Activated effector memory CD4-positive, alpha-beta T cell treated with anti-CD3 and anti-CD28 coated beads, Interleukin-2, amount 50 U/mL, for 16 hours (primary cell): ENCODE results near the gene SEMA4B.
"Not testable (repeated sequence)": the region's sequence is repeated elsewhere in the genome, so short reads cannot be mapped to it uniquely, and the experiment has no call there.

Experiments
- DNase-seq: peaks from one replicate; pipeline ENCODE4 v3.0.0-alpha.2; 2020

The SEMA4B gene

DNA sequence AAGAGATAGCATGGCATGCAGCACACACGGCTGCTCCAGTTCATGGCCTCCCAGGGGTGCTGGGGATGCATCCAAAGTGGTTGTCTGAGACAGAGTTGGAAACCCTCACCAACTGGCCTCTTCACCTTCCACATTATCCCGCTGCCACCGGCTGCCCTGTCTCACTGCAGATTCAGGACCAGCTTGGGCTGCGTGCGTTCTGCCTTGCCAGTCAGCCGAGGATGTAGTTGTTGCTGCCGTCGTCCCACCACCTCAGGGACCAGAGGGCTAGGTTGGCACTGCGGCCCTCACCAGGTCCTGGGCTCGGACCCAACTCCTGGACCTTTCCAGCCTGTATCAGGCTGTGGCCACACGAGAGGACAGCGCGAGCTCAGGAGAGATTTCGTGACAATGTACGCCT lies 27.8 kb downstream of the SEMA4B start:
- no peak for DNase-seq

DNA sequence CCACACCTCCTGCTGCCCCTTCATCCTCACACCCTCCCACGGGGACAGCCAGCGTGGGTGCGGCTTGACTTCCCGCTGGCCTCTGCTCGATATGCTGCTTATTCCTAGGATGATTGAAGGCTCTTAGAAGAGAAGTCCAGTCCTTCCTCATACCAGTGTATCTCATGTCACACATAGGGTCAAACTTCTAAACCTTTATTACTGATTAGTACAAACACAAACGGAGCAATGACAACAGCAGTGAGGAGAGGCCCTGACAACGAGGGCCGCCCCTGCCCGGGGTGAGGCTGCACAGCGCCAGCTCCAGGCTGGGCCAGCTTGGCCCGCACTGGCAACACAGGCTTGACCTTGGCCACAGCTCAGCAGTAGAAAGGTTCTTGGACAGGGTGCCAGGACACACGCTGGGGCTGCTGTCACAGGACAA lies 29.0 kb downstream of the SEMA4B start:
- no peak for DNase-seq

DNA sequence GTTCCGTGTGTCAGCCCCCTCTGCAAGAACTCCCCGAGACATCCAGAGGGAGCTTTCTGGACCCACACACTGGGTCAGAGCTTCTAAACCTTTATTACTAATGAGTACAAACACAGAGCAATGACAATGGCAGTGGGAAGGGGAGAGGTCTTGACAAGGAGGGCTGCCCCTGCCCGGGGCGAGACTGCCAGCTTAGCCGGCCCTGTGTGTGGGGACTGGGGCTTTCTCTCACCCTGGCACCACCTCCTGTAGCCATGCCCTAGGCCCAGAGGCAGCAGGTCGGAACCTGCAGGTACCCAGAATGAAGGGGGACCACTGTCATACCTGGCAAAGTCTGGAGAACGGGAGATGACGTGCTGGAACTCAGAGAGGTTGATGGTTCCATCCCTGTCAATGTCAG lies 29.5 kb downstream of the SEMA4B start:
- DNase-seq = no peak

DNA sequence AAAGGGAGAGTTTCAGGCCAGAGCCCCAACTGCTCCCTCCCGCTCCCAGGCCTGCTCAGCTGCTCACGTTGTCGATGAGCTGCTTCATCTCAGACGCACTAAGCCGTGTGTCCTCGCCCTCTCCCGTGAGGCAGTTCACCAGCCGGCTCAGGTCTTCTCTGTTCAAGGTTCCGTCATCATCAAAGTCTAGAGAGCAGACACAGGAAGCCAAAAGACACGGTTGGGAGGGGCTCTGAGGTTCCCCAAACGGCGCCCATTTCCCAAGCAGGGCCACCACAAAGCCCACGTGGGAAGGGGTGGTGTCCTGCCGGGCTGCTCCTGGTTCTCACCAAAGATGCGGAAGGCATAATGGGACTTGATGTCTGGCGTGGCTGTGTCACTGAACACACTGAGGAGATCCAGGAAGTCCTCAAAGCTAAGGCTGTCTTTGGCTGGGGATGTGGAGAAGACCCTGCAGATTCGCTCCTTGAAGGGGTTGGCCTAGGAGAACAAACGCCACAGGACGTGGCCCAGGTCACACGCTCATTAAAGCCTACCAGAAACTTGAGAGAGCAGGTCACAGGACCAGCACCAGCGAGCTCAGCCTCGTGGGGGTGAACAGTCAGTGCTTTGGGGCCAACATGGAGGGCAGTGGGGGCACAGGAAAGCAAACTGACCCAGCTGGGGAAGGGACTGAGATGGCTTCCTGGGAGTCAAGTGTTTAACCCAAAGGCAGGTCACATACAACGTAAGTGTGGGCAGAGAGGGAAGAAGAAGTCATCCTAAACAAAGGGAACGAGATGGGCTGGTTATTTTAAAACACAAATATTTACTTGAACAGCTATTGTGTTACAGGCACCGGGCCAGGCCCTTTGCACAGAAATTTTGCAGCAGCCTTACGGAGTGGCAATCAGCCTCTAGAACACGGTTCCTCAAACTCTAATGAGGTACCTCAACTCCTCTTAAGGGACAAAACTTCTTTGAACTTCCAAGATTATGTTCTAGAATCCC lies 30.2 kb downstream of the SEMA4B start:
- DNase-seq = peak; percentile 91

GRCh38 chr15:90232196-90232595 lies 31.1 kb downstream of the SEMA4B start:
- no peak for DNase-seq

DNA sequence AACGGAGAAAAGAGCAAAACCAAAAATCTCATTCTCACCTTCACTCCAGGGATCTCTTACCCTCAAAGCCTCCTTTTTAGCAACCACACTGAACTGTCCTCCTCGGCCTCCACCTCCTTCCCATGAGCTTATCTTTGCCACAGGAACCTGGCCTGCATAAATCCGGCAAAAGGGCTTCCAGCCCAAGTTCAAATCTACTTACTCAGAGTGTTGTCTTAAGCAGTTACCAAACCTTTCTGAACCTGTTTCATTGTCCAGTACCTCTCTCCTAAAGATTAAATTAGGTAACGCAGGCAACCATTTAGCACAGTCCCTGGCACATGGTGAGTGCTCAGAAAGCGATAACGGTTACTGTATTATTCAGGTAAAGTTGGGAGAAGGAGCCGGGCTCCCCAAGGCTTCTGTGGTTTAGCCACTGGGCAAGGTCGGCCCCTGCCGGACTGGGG lies 31.8 kb downstream of the SEMA4B start:
- DNase-seq = no peak

DNA sequence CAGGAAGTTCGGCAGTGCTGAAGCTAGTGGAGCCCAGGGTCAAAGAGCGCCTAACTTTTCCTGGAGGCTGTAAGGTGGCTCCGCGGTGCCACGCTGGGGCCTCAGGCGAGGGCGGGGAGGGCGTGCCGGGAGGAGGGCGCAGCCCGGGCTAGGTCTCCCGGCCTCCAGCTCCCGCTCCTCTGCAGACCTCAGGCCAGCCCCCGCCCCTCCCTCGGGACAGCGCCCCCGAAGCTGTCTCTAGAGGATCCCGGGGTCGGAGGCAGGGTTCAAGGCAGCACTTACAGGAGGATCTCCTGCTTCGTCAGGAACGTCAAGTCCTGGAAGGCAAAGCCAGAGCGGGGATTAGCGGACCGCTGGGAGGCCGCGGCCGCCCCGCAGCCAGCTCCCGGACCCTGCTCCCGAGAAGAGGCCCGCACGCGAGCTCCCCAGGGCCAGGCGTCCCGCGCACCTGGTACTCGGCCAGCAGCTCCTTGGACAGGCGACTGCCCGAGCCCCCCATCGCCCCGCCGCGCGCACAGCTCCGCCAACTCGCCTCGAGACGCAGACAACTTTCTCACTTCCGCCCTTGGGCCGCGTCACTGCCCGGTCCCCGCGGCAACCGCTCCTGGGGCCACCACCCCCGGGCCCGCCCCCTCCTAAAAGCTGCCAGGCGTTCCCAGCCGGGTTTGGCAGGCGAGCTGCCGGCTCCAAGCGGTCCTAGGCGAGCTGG lies 32.4 kb downstream of the SEMA4B start, which contains the start of gene CIB1:
TSS of gene CIB1 (minus strand) at position 555 of the 709 bp plus-strand sequence. CDS start at position 499, 56 bp downstream.
- DNase-seq = peak; percentile 99

- DNase-seq = no peak
Measured at GRCh38 chr15:90234096-90234988, 33.2 kb downstream of the SEMA4B start, which contains the start of gene GDPGP1. Gene GDPGP1, plus strand, starts transcription at chr15:90234209. Its CDS starts 6,700 bp downstream, at chr15:90240909.

DNA sequence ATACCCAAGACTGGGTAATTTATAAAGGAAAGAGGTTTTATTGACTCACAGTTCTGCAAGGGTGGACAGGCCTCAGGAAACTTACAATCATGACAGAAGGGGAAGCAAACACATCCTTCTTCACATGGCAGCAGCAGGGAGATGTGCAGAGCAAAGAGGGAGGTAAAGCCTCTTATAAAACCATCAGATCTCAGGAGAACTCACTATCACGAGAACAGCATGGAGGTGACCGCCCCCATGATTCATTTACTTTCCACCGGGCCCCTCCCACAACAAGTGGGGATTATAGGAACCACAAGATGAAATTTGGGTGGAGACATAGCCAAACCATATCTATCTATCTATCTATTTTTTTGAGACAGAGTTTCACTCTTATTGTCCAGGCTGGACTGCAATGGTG lies 38.2 kb downstream of the SEMA4B start:
- DNase-seq = no peak

GRCh38 chr15:90240856-90241255 lies 39.7 kb downstream of the SEMA4B start:
- no peak for DNase-seq

GRCh38 chr15:90241343-90242192 lies 40.4 kb downstream of the SEMA4B start:
- DNase-seq = no peak

- no peak for DNase-seq
Measured at GRCh38 chr15:90243943-90244639, 43.0 kb downstream of the SEMA4B start.

DNA sequence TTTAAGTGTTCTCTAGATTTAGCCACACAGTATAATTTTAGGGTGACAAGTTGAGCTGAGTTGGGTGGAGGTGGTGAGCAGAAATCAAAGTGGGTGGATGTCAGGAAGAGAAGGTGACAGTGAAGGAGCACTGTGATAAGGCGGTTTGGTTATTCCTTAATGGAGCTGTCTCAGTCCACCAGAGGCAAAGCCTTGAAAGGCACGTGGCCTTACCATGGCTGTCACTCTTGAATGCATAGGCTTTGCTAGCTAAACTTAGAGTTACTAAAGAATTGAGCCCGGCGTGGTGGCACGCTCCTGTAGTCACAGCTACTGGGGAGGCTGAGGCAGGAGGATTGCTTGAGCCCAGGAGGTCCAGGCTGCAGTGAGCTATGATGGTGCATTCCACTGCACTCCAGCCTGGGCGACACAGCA lies 47.7 kb downstream of the SEMA4B start:
- DNase-seq = no peak

DNA sequence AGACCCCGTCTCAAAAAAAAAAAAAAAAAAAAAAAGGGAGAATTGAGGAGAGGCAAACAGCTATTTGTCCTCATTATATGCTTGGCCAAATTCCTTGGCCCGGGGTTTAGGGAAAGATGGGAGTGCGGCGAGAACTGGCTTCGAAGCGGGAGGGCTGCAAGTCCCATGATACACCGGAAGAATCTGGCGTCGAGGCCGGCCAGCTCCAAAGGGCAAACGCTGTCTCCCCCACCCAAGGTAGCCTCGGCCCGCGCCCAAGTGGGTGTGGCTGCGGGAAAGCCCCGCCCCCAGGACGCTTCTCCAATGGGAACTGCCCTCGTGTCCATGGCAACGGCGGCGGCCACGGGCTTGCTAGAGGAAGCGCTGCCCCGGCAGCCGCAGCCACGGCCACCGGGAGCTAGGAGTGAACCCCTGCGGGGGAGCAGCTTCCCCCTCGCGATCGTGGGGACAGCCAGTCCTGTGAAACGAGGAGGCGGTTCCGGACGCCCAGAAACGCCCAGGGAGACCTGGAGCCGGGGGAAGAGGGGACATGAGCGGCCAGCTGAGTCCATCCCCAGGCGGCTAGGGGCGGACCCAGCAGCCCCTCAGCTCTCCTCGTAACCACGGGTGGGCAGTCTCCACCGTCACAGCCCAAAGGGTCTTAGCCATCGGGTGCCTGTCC lies 48.2 kb downstream of the SEMA4B start, which contains the start of gene TTLL13:
TSS of gene TTLL13 (plus strand) at position 354 of the 661 bp plus-strand sequence. CDS start 1,075 bp downstream, outside the sequence.
- DNase-seq = peak; percentile 93

DNA sequence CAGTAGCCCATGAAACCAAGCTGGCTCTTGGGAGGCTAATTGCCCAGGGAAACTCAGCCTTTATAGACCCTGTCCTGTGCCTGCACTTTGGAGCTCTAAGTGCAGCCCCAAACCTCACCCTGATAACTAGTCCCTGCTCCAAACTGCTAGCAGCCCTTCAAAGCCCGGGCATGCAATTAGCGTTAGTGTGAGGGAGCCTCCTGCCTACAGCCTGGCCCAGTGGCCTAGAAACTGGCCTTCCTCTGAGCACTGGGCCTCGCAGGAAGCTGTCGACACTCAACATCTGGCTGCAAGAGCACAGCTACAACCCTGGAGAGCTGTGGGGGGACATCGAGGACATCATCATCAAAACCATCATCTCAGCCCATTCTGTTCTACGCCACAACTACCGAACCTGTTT lies 56.6 kb downstream of the SEMA4B start:
- no peak for DNase-seq

GRCh38 chr15:90259524-90259923 lies 58.4 kb downstream of the SEMA4B start:
- no peak for DNase-seq

DNA sequence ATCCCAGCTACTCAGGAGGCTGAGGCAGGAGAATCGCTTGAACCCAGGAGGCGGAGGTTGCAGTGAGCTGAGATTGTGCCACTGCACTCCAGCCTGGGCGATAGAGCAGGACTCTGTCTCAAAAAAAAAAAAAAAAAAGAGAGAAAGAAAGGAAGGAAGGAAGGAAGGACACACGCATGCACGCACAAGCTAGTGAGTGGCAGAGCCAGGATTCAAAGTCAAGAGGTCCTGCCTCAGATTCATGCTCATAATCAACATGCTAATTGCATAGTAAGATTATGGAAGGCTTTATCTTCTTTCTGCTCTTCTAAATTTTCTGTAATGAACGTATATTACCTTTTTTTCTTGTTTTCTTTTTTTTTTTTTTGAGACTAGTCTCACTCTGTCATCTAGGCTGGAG lies 59.6 kb downstream of the SEMA4B start:
- DNase-seq = not testable (repeated sequence)

GRCh38 chr15:90261811-90262210 lies 60.7 kb downstream of the SEMA4B start:
- no peak for DNase-seq

DNA sequence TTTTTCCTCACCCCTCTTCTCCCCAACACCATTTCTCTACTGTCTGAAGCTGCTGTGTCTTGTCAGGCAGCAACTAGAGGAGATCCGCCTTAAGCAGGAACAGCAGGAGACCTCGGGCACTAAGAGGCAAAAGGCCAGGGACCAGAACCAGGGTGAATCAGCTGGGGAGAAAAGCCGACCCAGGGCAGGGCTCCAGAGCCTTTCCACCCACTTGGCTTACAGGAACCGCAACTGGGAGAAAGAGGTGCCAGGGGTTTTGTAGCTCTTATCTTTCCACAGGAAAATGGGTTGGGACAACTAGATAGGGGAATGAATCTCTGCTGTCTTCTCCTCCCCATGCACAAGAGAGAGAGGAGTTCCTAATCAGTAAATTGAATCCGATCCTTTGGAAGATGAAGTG lies 61.3 kb downstream of the SEMA4B start:
- no peak for DNase-seq

DNA sequence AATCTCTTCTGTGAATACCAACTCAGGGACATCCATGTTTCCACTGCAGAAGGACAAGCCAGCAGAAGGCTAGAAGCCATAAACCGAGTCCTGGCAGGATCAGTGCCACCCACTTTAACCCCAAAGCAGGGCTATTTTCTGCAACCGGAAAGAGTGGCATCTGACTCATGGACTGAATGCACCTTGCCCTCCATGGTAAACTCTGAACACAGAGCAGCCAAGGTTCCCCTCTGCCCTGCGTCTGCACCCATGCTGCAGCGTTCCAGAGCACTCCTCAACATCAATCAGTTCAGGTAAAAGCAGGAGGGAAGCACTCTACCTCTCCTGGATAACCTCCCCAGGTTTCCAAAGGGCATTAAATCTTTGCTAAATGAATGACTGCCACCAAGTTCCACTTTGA lies 63.5 kb downstream of the SEMA4B start:
- peak; percentile 72 for DNase-seq
